GM12878 (cell line): ENCODE measurements around the gene PPFIA3. TPM values are rescaled to one million over a fixed set of nuclear protein-coding genes. Genes with fewer than 3 reads are reported as not detected.
"Not testable (repeated sequence)": the region's sequence is repeated elsewhere in the genome, so short reads cannot be mapped to it uniquely, and the experiment has no call there.

Experiments used
- ATAC-seq: fragments of 200-7000 bp; cut with Tn5 transposase; 3 replicates; pipeline ENCODE4 v1.9.1; 2020; ENCODE audit warnings: mild to moderate bottlenecking, moderate library complexity
- BruUV-seq: library from RNA; stranded (reverse); fragments of 400-500 nt; replicated peaks from 2 replicates; lab custom pipeline; 2021; lab: Mats Ljungman, UMichigan
- CTCF ChIA-PET: fragments of 300-600 bp; sonication (Branson Sonifier 250); formaldehyde crosslinking; extraction: SDS; loops from one replicate; lab custom pipeline; 2021; ENCODE audit warnings: inconsistent platforms; lab: Yijun Ruan, JAX
- POLR2A ChIA-PET: fragments of 350-600 bp; formaldehyde crosslinking; extraction: SDS; loops from one replicate; lab custom pipeline; 2021; ENCODE audit warnings: inconsistent platforms; lab: Charles Lee
- RAD21 ChIA-PET: fragments of 300-600 bp; sonication (Branson Sonifier 250); formaldehyde crosslinking; loops from one replicate; lab custom pipeline; 2023; ENCODE audit warnings: antibody characterized with exemption; ENCODE audit not compliant: unreplicated experiment; lab: Charles Lee
- SMC1A ChIA-PET: fragments of 300-600 bp; sonication (Branson Sonifier 250); formaldehyde crosslinking; loops from one replicate; lab custom pipeline; 2023; ENCODE audit not compliant: unreplicated experiment, uncharacterized antibody; lab: Charles Lee
- DNase-seq: peaks from one replicate; pipeline ENCODE4 v3.0.0-alpha.2; 2011; ENCODE audit warnings: low read depth, low spot score
- FAIRE-seq: peaks from 3 replicates; lab custom pipeline; 2011; peaks lifted over from hg19 to GRCh38; lab: Jason Lieb, UNC
- H2AFZ ChIP-seq: 2 replicates; pipeline ENCODE4 v1.6.0; 2011; ENCODE audit warnings: low read depth, low read length, control low read depth; ENCODE audit not compliant: control insufficient read depth
- H3K27ac ChIP-seq: 2 replicates; pipeline ENCODE4 v1.5.1; 2011; ENCODE audit warnings: control low read depth; ENCODE audit not compliant: control insufficient read depth, insufficient read depth
- H3K27me3 ChIP-seq, 2 experiments: replicated peaks in 1 of 2; 2 replicates each; pipeline versions ENCODE4 v1.6.0 to v1.6.1; 2011; ENCODE audit warnings: low read length in 1 of 2; ENCODE audit not compliant: control insufficient read depth in 2 of 2, insufficient read depth in 2 of 2
- H3K36me3 ChIP-seq, 2 experiments: 2 replicates each; pipeline ENCODE4 v1.5.1; 2011; ENCODE audit warnings: low read length in 1 of 2; ENCODE audit not compliant: control insufficient read depth in 2 of 2, insufficient read depth in 2 of 2
- H3K4me1 ChIP-seq: 2 replicates; pipeline ENCODE4 v1.6.1; 2011; ENCODE audit warnings: mild to moderate bottlenecking, low read length, moderate library complexity, mixed read lengths; ENCODE audit not compliant: control insufficient read depth, insufficient read depth
- H3K4me2 ChIP-seq: 2 replicates; pipeline ENCODE4 v1.6.0; 2011; ENCODE audit warnings: control low read depth; ENCODE audit not compliant: control insufficient read depth, insufficient read depth
- H3K4me3 ChIP-seq: fragments of 200-600 bp; sonication (generic); 2 replicates; pipeline ENCODE4 v1.5.1; 2016
- H3K79me2 ChIP-seq: 2 replicates; pipeline ENCODE4 v1.6.0; 2011; ENCODE audit warnings: low read length; ENCODE audit not compliant: control insufficient read depth, insufficient read depth
- H3K9ac ChIP-seq: 2 replicates; pipeline ENCODE4 v1.8.0; 2011; ENCODE audit warnings: low read length, control low read depth, mixed read lengths; ENCODE audit not compliant: control insufficient read depth, insufficient read depth
- H3K9me3 ChIP-seq: replicated peaks from 3 replicates; pipeline ENCODE4 v1.5.1; 2011; ENCODE audit warnings: mild to moderate bottlenecking, low read length; ENCODE audit not compliant: control insufficient read depth, insufficient read depth
- H4K20me1 ChIP-seq: 2 replicates; pipeline ENCODE4 v1.6.0; 2011; ENCODE audit not compliant: control insufficient read depth, insufficient read depth
- CEBPZ ChIP-seq: fragments of 150-350 bp; IDR thresholded peaks from 2 replicates; pipeline ENCODE4 v1.6.1; 2016; ENCODE audit warnings: low read depth, low read length
- ETV6 ChIP-seq, 2 experiments: fragments of 450-650 bp in 1 of 2; IDR thresholded peaks in 1 of 2; conservative IDR thresholded peaks in 1 of 2; 2 replicates each; pipeline ENCODE4 v1.6.1; 2014; ENCODE audit warnings: antibody characterized with exemption in 1 of 2, borderline replicate concordance in 1 of 2, low read depth in 1 of 2, mild to moderate bottlenecking in 1 of 2, moderate library complexity in 1 of 2
- NFYB ChIP-seq: IDR thresholded peaks from 2 replicates; pipeline ENCODE4 v1.6.1; 2011; ENCODE audit warnings: low read depth, mild to moderate bottlenecking, low read length, improper control_type of control experiment, moderate library complexity; ENCODE audit not compliant: insufficient read depth
- SMAD5 ChIP-seq: IDR thresholded peaks from 2 replicates; pipeline ENCODE4 v1.6.1; 2016; ENCODE audit warnings: antibody characterized with exemption, low read depth
- ZNF687 ChIP-seq: fragments of 450-650 bp; IDR thresholded peaks from 2 replicates; pipeline ENCODE4 v1.6.1; 2017; ENCODE audit warnings: mild to moderate bottlenecking, moderate library complexity
- WGBS: methylation state at CpG from one replicate; pipeline ENCODE4 v1.1.6; 2016; ENCODE audit warnings: low lambda C conversion rate; ENCODE audit not compliant: insufficient replicate concordance, insufficient coverage; ENCODE audit errors: missing lambda C conversion rate; 5-methylcytosine and 5-hydroxymethylcytosine counted together
- in situ Hi-C: fragments of 300-500 bp; cut with MboI; formaldehyde crosslinking; loops from 9 replicates; pipeline ENCODE4 v1.14.3; 2018; ENCODE audit warnings: mixed read lengths
- intact Hi-C: fragments of 100-400 bp; cut with micrococcal nuclease; formaldehyde crosslinking; loops from one replicate; pipeline ENCODE4 v1.14.2; 2022; ENCODE audit not compliant: unreplicated experiment
- polyA plus RNA-seq, 11 experiments: library from polyadenylated mRNA; depleted of rRNA in 4 of 11; unstranded in 6 of 11; stranded (reverse) in 5 of 11; fragments of >200 nt; fragmentation: Nextera tagmentation in 4 of 11; fragmentation: Illumina TruSeq in 1 of 11; extraction: Ambion mirVana in 4 of 11; extraction: Trizol in 1 of 11; gene quantifications; 1 replicate in 1 of 11; 2 replicates in 10 of 11; pipeline versions ENCODE4 v1.2.1 to v1.2.3, GENCODE V29; 2011 to 2016; ENCODE audit warnings: inconsistent platforms in 2 of 11, missing spikeins in 2 of 11, low read depth in 1 of 11
- total RNA-seq, 4 experiments: library from RNA; depleted of rRNA in 3 of 4; stranded (reverse); fragments of >200 nt in 3 of 4; fragmentation: Illumina TruSeq in 1 of 4; extraction: Trizol in 1 of 4; gene quantifications; 2 replicates each; pipeline versions ENCODE4 v1.2.1 to v1.2.3, GENCODE V29; 2013 to 2021

PPFIA3 gene
- total and polyA plus RNA-seq, 10 of the 15 experiments (the other 5 are each of a cell fraction or from before 2014, with no cell fraction given) = 0.11 to 1.7 (median 0.73) TPM; not detected in 3

GRCh38 chr19:49180659-49181058 is 61.3 kb downstream of the PPFIA3 start (continued):
- TF ChIP-seq ETV6 (conservative IDR thresholded peaks at IDR 0.05 in 1 of 2, IDR thresholded peaks at IDR 0.05 in 1 of 2; ENCODE audit: borderline replicate concordance in 1 of 2, low read depth in 1 of 2) = no peak
- no peak for TF ChIP-seq ZNF687
- TF ChIP-seq NFYB = no peak
- TF ChIP-seq CEBPZ = no peak
- no peak for TF ChIP-seq SMAD5

GRCh38 chr19:49182010-49182847 is 62.9 kb downstream of the PPFIA3 start:
- H4K20me1 ChIP-seq, H3K36me3 ChIP-seq, POLR2A ChIA-PET, H3K4me3 ChIP-seq, FAIRE-seq, H2AFZ ChIP-seq, H3K27ac ChIP-seq, in situ Hi-C loops, DNase-seq, H3K79me2 ChIP-seq, BruUV-seq, RAD21 ChIA-PET, H3K4me1 ChIP-seq, H3K9ac ChIP-seq, H3K27me3 ChIP-seq, SMC1A ChIA-PET, intact Hi-C loops, H3K9me3 ChIP-seq, ATAC-seq, CTCF ChIA-PET, H3K4me2 ChIP-seq: not testable (repeated sequence)
- WGBS = 93% methylated on average over 14 of the region's 20 CpGs
